Stimulated activated CD4-positive, alpha-beta T cell treated with anti-CD3 and anti-CD28 coated beads, Interleukin-4, amount 100 ng/mL, for 24 hours (primary cell): ENCODE results near the gene BLM.
"Not testable (repeated sequence)": the region's sequence is repeated elsewhere in the genome, so short reads cannot be mapped to it uniquely, and the experiment has no call there.

ENCODE experiments used
- DNase-seq: peaks from one replicate; pipeline ENCODE4 v3.0.0-alpha.2; 2020

BLM gene

DNA sequence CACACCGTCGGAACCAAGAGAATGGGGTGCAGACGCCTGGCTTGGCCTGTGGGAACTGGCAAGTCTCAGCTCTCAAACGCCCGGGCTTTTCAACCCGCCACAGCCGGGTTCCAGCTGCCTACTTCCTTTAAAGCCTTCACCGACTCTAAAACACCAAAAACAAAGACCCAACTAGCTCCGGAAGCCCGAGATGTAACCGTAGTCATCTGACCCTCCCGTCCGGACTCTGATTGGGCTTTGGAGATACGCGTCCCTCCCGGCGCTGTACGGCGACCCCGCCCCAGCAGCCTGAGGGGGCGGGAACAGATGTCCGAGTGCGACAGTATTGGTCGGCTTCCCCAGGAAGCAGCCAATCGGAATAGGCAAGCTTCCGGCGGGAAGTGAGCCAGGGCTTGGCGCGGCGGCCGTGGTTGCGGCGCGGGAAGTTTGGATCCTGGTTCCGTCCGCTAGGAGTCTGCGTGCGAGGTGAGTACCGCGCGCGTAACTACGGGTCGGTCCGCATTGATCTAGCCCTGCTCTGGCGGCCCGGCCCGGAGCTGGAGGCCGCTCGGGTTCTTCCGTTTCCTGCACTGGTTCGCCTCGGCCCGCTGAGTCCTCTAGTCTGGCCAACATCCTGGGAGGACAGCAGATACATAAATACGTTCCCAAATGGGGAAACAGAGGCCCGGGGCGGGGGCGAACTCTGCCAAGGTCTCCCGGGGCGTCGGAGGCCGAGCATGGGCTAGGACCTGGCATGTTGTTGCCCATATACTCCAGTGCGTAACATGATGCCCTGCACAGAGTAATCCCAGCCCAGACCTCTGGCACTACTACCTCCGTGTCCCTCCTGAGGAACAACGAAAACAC is at the start of gene BLM:
TSS of gene BLM (plus strand) at position 371 of the 846 bp plus-strand sequence. CDS start 30,047 bp downstream, outside the sequence.
- peak; percentile 95 for DNase-seq

DNA sequence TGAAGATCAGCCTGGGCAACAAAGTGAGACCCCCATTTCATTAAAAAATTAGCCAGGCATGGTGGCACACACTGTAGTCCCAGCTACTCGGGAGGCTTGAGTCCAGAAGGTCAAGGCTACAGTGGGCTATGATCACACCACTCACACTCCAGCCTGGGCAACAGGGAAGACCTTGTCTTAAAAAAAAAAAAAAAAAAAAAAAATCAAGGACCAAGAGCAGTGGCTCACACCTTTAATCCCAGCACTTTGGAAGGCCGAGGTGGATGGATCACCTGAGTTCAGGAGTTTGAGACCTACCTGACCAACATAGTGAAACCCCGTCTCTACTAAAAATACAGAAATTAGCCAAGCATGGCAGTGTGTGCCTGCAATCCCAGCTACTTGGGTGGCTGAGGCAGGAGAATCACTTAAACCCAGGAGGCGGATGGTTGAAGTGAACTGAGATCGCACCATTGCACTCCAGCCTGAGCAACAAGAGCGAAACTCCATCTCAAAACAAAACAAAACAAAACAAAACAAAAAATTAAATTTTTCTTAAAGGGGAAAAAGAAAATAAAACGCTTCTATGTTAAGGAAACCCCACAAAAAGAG is 49.3 kb upstream of the BLM start:
- DNase-seq: not testable (repeated sequence)

DNA sequence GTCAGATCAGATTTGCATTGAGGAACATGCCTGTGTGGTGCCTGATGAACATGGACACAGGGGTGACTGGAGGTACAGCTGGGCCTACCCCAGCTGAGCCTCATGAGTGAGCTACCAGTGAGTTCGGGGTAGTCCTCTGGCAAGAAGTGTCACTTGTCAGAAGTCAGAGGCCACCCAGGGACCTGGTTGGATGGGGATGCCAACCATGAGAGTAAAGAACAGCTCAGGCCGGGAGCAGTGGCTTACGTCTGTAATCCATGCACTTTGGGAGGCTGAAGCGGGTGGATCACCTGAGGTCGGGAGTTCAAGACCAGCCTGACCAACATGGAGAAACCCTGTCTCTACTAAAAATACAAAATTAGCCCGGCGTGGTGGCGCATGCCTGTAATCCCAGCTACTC is 46.5 kb upstream of the BLM start:
- not testable (repeated sequence) for DNase-seq

DNA sequence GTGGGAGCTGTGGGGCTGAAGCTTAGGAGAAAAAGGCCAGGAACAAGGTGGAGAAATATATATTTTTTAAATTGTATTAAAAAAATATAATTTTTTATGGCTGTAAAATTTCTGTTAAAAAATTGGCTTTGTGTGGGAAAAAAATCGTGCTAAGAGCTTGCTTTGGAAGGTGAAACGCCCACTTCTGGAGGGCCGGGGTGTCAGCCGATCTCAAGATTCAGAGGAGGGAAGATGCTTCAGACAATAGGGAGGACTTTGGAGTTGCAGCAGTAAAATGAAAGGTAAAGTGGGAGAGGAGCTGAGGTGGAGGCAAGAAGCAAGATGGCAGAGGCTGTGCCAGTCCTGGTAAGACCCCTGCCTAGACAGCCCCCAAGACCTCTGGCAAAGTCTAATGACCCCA is 45.9 kb upstream of the BLM start:
- DNase-seq: no peak

DNA sequence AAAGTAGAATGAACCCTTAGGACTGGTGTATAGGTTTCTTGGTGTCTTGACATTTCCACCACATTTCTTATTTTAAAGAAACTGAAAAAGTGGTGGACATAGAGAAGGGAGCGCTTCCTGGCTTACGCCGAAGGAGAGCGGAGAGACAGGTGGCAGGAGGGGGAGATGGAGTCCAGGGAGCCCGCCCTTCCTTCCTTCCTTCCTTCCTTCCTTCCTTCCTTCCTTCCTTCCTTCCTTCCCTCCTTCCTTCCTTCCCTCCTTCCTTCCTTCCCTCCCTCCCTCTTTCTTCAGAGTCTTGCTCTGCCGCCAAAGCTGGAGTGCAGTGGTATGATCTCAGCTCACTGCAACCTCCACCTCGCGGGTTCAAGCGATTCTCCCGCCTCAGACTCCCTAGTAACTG is 43.8 kb upstream of the BLM start:
- not testable (repeated sequence) for DNase-seq

DNA sequence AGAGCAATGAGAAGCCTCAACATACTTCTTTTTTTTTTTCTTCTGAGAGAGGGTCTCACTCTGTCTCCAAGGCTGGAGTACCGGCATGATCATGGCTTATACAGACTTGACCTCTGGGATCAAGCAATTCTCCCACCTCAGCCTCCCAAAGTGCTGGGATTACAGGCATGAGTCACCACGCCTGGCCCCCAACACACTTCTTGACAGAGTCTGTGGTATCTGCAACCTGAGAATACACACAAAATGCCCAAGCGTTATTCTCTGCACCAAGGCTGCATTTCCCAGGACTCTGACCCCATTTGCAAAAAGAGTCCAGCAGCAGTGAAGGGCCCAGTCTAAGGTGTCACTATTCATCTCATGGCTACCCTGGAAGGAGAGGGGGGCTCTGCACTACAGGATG is 42.7 kb upstream of the BLM start:
- DNase-seq: no peak

DNA sequence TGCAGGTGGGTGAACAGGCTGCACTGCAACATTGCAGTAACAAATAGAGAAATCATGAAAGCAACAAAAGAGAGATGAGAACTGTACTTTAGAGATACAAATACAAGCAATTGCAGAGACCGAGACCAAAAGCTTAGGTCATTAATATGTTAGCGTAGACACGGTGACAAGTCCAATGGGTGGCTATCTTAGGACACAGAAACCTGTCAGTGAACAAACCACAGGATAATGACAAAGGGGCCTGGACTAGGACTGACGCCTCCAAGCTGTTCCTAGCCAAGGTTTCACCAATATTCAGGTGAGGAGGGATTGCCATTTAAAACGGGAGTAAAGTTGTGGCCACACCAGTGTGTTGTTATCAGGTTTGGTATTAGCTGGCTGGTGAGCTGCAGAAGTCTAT is 41.7 kb upstream of the BLM start:
- no peak for DNase-seq

DNA sequence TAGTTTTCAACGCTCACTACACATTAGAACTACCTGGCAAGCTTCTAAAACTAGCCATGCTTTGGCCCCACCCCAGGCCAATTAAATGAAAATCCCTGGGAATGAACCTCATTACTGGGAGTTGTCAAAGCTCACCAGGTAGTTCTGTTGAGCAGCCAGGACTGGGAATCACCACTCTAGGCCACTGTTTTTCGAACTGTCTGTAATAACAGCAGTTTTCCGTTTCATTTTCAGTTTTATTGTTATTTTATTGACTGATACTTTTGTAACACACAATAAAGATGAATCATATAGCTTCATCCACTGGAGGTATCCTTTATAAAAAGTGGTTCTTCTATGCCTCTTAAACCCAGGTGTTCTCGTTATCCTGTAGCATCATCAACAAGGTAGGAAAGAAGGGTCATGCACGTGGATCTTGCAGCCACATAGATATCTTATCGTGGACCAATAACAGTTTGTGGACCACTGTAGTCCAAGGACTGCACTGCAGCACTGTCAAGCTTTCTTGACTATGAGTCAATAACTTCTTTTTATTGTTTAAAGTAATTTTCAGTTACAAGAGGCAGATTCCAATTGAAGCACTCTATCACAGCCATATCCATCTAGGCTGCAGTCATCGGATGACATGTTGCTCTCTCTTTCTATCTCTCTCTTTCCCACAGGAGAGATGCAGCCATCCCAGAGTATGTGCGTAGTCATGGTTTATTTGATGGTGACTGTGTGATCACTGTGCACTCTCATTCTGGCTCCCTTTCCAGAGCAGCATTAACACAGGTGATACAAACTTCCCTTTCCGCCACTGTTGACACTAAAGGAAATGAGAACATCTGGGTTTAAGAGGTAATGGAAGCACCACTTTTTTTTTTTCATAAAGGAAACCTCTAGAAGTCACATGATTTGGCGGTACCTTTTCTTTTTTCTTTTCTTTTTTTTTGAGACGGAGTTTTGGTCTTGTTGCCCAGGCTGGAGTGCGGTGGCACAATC is 39.0 kb upstream of the BLM start:
- DNase-seq: no peak

DNA sequence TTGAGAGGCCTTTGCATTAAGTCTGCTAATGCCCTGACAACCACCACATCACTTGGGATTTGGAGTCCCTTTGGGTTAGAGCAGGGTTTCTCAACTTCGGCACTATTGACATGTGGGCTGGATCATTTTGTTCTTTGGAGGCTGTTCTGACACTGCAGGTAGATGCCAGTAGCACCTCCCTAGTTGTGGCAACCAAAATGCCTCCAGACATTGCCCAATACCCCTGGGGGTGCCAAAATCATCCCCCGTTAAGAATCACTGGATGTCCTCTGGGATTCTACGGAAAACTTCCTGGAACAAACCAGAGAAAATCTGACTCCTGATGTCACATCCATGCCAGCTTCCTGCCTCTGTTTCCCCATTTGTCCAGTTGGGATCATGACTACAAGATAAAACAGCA is 37.2 kb upstream of the BLM start:
- DNase-seq: no peak

DNA sequence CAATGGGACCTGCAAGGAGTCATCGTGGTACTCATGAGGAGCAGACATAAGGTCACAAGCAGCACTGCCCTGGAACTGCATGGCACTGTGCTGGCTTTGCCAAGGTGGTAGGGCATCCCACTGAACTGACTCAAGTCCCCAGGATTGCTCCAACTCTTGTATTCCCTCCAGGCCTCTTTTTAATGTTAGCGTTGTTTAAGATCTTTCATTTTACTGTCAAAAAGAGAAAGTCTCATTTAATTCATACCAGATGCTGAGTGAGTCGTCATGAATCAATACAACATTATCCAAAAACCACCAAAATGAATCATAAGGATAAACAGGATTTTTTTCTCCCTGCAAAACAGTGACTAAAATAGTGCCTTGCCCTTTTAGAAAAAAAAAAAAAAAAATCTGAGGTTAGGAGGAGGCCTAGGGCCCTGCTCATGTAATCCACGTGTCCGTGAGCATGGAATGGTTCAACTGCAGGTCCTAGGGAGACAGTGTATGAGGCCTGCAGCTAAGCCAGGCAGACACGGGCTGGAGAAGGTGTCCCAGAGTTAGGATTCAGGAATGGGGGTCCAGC is 36.7 kb upstream of the BLM start:
- DNase-seq: no peak

DNA sequence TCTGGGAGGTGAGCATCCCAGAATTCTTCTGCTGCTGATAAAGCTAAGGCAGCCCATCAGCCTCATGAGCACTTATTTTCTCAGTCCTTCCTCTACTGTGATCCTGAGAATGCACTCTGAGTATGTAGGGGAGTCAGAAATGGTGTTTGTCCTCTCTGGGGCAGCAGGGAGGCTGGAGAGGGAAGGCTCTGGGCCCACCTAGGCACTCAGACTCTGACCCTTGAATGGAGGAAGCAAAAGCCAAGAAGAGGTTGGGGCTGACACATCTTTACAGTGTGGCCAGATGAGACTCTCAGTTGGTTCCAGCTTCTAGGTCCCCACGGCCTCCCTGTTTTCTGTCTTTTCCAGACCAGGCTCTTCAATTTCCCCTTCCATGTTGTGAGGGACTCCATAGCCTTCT is 36.1 kb upstream of the BLM start:
- no peak for DNase-seq

DNA sequence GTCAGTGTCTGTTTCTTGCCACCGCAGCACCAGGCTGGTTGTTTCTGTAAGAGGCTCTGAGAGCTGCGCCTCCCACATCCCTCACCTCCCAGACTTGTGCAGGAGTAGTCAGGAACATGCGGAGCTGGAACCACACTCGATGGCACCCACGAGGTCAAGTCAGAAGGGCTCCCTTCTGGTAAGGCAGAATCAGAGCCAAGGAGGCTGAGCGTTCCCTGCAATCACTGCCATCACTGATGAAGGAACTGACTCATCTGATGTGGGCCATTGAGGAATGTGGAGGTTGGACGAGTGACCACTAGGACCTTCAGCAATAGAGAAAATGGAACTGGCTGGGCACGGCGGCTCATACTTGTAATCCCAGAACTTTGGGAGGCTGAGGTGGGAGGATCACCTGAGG is 35.7 kb upstream of the BLM start:
- no peak for DNase-seq

DNA sequence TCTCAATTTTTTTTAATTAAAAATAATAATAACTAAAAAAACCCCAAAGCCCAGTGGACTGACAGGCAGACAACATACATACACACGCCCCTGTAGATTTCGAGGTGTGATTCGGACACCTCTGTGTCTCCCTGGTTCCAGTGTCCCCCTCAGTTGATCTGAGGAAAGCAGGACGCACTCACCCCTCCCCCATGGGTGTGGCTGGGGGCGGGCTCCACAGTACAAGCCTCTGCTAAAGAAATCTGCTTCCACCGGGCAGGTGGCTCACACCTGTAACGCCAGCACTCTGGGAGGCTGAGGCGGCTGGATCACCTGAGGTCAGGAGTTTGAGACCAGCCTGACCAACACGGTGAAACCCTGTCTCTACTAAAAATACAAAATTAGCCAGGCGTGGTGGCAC is 33.8 kb upstream of the BLM start:
- no peak for DNase-seq

DNA sequence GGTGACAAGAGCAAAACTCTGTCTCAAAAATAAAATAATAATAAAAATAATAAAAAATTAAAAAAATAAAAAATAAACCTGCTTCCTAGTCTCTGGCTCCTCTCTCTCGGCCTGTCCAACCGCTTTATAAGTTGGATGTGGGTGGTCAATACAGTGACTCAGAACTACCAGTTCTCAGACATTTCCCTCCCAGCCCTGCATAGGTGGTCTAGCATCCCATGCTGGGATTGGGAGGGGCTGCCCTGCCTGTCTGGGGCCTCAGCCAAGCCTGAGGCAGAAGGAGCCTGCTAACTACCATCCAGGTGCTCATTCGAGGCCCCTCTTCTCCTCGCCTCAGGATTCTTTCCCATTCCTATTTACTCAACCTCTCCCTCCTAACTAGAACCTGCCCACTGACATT is 33.3 kb upstream of the BLM start:
- DNase-seq: no peak

DNA sequence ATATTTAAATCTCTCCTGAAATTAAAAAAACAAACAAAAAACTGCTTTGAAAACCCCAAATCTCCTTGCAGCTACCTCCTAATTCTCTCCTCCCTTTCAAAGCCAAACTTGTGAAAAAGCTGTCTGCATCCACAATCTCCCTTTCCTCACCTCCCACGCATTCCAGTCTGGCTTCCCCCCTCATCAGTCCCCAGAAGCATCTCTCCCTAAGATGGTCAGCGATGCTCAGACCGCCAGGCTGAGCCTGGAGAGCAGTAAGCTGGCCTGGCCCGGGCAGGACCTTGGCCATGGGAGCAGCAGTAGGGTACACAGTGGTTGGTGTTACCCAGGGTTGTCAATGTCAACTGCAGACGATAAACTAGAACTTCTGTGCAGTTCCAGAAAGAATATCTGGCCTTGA is 32.9 kb upstream of the BLM start:
- DNase-seq: no peak

DNA sequence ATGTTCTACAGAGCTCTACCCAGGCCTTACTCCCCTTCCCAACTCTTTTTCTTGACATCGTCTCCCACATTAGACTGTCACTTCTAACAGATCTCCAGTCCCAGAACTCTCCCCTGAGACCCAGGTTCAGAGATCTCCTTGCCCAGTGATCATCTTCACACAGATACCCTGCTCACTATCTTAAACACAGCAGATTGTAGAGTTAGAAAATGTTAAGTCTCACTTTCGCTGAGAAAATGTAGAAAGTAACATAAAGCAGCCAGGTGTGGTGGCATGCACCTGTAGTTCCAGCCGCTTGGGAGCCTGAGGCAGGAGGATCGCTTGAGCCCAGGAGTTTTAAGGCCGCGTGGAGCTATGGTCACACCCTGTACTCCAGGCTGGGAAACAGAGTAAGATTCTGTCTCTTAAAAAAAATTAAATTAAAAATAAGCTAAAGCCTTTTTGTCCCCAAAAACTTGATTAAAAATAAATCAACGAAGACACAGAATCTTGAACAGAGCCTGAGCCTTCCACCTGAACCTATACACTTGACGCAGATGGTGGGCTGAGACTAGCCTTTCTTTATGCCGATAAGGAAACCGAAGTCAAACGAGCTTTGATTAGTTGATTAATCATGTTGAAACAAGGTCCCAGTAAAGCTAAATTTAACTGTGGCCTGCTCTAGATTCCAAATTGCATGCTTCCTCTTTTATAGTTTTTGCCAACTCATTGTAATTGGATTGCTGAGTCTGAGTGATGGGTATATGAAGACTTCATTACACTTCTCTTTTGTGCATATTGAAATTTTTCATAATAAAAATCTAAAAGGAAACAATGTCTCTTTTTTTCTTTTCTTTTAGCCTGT is 31.3 kb upstream of the BLM start:
- DNase-seq: no peak

DNA sequence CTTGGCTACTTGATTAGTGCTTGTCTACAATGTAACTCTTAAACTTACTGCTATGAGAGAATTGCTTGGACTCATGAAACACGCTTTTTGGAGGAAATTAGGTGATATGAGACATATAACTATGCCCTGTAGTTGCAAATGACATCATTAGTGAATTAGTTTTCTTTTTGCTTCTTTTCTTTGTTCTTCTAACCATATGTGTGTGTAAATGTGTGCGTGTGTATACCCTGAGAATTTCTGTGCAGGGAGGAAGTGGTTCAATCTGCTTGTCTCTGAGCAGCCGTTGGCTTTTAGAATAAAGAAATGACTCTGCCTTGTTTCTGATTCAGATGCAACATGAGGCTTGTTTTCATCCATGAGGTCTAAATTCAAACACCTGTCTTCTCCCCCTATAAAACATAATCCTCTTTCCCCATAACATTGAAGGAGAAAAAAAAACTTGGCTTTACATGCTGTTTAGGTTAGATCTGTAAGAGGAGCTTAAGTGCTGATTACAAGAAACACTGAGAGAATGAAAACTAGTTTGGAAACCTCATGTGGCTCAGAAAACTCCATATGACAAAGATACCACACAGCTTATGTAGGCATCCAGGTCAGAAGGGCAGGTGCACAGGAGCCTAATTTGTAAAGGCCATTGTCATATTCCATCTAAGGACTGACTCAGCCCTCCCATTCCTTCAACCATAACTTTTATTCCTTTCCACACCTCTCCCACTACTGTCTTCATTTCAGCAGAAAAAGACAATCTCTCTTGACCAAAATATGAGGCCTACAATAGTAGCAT is 30.5 kb upstream of the BLM start:
- DNase-seq: peak; percentile 23

DNA sequence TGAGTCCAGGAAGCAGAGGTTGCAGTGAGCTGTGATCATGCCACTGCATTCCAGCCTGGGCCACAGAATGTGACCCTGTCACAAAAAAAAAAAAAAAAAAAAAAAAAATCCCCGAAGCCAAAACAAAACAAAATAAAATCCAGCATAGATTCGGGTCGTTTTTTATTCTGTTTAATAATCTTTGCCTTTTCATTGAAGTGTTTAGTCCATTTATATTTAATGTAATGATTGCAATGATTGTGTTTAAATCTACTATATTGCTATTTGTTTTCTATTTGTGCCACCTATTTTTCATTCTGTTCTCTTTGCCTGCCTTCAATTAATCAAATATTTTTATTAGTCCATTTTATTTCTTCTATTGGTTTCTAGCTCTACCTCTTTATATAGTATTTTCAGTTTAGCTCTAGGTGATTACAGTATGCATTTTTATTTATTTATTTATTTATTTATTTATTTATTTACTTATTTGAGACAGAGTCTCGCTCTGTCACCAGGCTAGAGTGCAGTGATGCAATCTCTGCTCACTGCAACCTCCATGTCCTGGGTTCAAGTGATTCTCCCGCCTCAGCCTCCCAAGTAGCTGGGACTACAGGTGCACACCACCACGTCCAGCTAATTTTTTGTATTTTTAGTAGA is 27.7 kb upstream of the BLM start:
- not testable (repeated sequence) for DNase-seq

DNA sequence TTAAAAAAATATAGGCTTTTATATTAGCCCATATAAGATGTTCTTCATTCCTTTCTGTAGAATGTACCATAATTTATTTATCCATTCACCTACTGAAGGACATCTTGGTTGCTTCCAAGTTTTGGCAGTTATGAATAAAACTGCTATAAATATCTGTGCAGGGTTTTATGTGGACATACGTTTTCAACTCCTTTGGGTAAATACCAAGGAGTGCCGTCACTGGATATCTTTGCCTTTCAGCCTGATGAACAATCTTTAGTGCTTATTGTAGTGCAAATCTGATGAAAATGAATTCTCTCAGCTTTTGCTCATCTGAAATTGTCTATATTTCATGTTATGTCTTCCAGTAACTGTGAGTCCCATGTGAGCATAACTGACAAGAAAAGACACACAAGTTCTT is 26.6 kb upstream of the BLM start:
- DNase-seq: no peak

DNA sequence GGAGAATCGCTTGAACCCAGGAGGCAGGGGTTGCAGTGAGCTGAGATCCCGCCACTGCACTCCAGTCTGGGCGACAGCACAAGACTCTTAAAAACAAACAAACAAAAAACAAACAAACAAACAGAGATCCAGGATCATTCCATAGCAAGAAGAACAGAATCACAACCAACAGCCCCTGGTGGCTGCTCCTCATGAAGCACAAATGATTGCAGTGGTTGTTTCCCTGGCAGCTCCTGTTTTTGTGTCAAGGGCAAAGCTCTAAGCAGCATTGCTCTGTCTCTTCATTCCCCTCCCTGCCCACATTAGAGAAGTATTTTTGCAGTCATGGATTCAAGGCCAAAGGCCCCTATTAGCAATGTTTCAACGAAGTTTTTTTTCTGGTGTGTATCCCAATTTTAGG is 25.8 kb upstream of the BLM start:
- DNase-seq: no peak
